GM12801 (cell line): Measurements from ENCODE around the gene SPEM1.

ENCODE experiments used
- TF ChIP-seq, protein P1 (sequence below): IDR thresholded peaks from one replicate; pipeline ENCODE4 v1.5.1; 2011; ENCODE audit warnings: control low read depth; ENCODE audit not compliant: insufficient read length; ENCODE audit errors: extremely low read depth

SPEM1 gene

DNA sequence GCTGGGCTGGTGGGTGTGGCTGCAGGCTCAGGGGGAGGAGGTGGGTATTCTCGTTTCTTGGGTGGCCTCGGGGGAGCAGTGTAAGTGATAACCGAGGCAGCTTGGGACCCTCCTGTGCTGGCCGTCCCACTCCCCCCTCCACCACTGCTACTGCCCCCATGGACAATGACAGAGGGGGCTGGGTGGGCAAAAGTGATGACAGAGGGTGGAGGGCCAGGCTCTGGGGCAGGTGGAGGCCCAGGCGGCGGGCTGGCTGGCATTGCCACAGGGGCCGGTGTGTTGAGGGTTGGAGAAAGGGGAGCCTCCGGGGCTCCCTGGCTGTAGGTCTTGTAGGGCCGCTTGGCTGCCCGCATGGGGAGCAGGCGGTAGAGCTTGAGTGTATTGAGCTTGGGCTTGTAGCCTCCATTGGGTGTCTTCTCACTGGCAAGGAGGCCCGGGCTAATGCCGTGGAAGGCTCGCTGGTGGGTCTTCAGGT, 43.3 kb downstream of the SPEM1 start:
- TF ChIP-seq, protein P1, sequence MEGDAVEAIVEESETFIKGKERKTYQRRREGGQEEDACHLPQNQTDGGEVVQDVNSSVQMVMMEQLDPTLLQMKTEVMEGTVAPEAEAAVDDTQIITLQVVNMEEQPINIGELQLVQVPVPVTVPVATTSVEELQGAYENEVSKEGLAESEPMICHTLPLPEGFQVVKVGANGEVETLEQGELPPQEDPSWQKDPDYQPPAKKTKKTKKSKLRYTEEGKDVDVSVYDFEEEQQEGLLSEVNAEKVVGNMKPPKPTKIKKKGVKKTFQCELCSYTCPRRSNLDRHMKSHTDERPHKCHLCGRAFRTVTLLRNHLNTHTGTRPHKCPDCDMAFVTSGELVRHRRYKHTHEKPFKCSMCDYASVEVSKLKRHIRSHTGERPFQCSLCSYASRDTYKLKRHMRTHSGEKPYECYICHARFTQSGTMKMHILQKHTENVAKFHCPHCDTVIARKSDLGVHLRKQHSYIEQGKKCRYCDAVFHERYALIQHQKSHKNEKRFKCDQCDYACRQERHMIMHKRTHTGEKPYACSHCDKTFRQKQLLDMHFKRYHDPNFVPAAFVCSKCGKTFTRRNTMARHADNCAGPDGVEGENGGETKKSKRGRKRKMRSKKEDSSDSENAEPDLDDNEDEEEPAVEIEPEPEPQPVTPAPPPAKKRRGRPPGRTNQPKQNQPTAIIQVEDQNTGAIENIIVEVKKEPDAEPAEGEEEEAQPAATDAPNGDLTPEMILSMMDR, result no peak

DNA sequence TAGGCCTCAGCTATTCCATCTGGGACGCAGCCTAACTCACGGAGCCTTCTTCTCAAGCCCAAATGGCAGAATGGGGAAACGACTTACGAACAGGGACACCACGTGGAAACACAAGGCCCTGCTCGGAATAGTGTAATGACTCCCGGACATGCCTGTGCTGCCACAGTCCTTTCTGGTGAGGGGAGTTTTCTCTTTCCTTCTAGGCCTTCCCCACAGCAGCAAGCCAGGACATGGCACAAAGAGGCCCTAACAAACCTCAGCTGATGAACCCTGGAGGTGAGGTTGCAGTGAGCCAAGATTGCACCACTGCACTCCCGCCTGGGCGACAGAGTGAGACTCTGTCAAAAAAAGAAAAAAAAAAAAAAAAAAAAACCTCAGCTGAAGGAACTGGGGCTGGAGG, 44.0 kb downstream of the SPEM1 start:
- TF ChIP-seq, protein P1, result no peak

DNA sequence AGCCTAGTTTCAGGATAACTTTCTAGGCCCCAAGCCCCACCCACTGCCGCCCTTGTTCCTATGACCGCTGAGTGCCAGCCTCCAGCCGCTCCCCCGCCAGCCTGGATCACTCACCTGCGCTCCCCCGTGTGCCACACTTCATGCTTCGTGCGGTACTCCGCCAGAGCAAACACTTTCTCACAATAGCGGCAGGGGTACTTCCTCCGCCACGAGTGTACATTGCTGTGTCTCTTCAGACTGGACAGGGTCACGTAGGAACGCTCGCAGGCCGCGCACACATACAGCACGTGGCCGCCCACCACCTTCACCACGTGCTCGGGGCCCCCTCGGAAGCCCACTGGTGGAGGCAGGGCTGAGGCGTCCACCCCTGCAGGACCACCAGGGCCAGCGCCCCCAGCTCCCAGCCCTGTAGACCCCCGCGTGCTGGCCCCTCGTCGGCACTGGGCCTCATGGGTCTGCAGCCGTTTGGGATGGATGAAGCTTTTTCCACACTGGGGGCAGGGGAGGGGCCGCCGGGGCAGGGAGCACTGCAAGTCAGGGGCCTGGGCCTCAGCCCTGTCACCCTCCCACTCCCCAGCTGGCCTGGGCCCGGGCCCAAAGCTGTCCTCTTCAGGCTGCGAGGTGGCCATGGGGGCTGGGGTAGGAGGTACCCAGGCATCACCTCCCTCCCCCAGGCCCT, 45.6 kb downstream of the SPEM1 start:
- TF ChIP-seq, protein P1, result no peak

DNA sequence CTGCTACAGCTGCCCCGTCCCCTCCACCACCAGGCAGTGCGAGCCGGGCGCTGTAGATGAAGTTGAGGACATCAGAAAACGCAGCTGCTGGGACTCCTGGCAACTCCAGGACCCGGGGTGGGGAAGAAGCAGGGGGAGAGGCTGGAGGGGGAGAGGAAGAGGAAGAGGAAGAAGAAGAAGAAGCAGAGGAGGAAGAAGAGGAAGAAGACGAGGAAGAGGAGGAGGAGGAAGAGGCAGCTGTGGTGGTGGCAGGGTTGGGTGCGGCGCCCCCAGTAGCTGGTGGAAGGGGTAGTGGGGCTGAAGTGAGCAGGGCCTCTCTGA, 46.2 kb downstream of the SPEM1 start:
- TF ChIP-seq, protein P1, result no peak

DNA sequence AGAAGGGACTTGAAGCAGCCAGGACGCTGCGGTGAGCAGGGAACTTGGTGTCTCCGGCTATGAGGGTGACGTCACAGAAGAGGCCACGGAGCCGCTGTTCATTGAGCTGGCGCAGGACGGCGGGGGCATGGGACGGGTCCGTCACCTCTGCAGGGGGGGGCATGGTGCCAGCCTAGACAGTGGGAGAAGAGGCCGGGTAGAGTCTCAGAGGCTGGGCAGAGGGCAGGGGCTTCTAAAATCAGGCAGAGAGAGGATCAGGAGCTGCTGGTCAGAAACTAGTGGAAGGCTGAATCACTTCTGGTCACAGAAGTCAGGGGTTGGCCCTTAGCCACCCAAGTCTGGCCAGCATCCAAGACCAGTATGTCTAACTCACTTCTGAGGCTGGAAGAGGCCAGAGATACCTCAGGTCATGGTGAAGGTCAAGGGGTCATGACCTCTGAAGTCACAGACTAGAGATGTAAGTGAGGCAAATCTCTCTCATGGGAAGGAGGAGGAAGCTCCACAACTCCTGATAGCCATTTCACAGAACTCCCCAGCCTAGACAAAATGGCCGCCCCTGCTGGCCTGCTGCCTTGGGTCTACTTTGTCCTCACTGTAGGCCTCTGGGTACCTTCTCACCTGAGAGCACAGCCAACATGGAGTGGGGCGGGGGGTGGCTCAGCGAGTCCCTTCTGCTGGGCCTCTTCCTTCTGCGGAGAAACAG, 46.7 kb downstream of the SPEM1 start:
- TF ChIP-seq, protein P1, result no peak

DNA sequence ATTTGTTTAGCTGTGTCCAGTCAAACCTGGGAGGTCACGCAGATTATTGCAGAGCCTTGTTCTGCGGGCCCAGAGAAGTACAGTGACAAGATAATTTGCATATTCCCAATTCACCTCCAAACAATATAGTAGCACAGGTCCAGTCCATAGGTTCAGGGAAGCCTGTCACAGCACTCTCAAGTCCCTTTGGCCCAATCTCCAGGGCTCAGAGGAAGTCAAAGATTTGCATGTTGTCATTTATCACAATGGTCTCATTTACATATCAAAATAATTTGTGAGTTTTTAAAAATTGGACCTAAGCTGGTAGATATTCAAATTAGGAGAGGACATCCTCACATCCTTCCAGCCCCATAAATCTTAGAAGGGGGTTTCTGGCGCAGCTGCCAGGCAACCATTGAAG, 47.4 kb downstream of the SPEM1 start:
- TF ChIP-seq, protein P1, result no peak

DNA sequence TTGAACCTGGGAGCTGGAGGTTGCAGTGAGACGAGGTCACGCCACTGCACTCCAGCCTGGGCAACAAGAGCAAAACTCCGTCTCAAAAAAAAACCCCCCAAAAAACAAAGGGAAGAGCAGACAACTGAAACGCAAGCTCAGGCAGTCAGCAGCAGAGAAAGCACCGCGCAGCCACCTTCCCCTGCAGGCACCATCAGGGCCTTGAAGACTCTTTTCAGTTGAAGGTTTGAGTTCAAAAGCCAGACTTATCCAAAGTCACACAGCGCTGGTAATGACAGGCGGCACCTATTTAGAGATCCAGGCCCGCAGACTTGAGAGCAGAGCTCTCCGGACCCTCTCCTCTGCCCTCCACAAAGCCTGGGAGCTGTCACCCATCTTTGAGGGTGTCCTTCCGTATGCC, 48.2 kb downstream of the SPEM1 start:
- TF ChIP-seq, protein P1, result no peak
